ENCODE measurements around the gene TSSC4.
"Not testable (repeated sequence)": the region's sequence is repeated elsewhere in the genome, so short reads cannot be mapped to it uniquely, and the experiment has no call there.

The TSSC4 gene

DNA sequence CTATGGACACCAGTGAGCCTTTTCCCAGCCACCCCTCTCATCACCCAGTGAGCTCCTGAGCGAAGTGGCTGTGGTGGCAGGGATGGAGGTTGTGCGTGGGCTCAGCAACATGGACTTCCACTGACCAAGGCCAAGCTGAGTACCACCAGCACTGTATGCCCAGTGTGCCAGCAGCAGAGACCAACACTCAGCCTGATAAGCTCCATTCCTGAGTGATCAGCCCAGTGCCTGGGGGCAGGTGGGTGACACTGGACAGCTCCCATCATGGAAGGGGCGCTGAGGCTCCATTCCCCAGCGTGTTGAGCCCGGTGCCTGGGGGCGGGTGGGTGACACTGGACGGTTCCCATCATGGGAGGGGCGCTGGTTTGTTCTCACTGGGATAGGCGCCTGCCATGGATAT lies 41.0 kb upstream of the TSSC4 start:
- no peak for DNase-seq (ENCODE audit: low read depth)
- no peak overlapping the region for H3K4me3 ChIP-seq (ENCODE audit: low read length)
- TF ChIP-seq, protein P1, sequence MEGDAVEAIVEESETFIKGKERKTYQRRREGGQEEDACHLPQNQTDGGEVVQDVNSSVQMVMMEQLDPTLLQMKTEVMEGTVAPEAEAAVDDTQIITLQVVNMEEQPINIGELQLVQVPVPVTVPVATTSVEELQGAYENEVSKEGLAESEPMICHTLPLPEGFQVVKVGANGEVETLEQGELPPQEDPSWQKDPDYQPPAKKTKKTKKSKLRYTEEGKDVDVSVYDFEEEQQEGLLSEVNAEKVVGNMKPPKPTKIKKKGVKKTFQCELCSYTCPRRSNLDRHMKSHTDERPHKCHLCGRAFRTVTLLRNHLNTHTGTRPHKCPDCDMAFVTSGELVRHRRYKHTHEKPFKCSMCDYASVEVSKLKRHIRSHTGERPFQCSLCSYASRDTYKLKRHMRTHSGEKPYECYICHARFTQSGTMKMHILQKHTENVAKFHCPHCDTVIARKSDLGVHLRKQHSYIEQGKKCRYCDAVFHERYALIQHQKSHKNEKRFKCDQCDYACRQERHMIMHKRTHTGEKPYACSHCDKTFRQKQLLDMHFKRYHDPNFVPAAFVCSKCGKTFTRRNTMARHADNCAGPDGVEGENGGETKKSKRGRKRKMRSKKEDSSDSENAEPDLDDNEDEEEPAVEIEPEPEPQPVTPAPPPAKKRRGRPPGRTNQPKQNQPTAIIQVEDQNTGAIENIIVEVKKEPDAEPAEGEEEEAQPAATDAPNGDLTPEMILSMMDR (conservative IDR thresholded peaks at IDR 0.05; ENCODE audit: low read length): no peak

DNA sequence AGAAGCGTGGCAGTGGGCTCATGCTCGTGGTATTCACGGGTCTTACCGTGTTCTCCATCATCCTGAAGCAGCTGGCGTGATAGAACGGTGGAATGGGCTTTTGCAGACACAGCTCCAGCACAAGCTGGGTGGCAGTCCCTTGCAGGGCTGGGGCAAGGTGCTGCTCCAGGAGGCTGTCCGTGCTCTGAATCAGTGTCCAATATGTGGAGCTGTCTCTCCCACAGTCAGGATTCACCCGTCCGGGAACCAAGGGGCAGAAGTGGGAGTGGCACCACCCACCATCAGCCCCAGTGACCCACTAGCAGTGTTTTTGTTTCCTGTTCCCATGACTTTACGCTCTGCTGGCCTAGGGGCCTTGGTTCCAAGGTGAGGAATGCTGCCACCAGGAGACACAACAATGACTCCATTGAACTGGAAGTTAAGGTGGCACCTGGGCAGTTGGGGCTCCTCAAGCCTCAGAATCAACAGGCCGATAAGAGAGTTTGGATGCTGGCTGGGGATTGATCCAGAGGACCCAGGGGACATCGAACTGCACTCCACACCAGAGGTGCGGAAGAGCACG lies 40.4 kb upstream of the TSSC4 start:
- TF ChIP-seq, protein P1 (conservative IDR thresholded peaks at IDR 0.05; ENCODE audit: low read length): no peak
- no peak overlapping the region for H3K4me3 ChIP-seq (ENCODE audit: low read length)
- no peak for DNase-seq (ENCODE audit: low read depth)

DNA sequence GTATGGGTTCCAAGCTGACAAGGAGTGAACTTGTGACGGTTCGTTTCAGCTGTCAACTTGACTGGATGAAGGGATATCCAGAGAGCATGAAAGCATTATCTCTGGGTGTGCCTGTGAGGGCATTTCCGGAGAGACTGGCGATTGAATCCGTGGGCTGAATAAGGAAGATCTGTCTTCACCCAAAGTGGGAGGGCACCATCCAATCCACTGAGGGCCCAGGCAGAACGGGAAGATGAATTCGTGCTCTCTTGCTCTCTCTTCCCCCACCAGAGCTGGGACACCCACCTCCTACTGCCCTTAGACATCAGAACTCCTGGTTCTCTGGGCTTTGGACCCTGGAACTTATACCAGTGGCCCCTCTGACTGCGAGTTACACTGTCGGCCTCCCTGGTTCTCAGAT lies 39.0 kb upstream of the TSSC4 start:
- no peak overlapping the region for H3K4me3 ChIP-seq (ENCODE audit: low read length)
- DNase-seq (ENCODE audit: low read depth): no peak
- TF ChIP-seq, protein P1 (conservative IDR thresholded peaks at IDR 0.05; ENCODE audit: low read length): no peak

DNA sequence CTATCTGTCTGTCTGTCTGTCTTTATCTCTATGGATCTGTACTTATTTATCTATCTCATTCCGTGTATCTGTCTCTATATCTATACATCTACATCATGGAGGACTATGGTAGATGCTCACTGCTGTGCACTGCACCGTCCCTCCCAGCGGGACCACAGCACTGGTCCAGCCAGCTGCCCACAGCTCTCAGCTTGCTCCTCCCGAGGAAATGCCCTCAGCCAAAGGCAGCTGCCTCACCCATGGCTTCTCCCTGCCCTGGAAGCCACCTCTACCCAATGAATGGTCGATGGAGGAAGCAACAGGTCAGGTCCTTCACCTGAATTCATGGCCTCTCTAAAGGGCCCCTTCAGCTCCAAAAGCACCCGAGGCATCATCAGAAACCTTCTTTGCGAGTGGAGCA lies 38.1 kb upstream of the TSSC4 start:
- no peak overlapping the region for H3K4me3 ChIP-seq (ENCODE audit: low read length)
- TF ChIP-seq, protein P1 (conservative IDR thresholded peaks at IDR 0.05; ENCODE audit: low read length): no peak
- DNase-seq (ENCODE audit: low read depth): no peak

DNA sequence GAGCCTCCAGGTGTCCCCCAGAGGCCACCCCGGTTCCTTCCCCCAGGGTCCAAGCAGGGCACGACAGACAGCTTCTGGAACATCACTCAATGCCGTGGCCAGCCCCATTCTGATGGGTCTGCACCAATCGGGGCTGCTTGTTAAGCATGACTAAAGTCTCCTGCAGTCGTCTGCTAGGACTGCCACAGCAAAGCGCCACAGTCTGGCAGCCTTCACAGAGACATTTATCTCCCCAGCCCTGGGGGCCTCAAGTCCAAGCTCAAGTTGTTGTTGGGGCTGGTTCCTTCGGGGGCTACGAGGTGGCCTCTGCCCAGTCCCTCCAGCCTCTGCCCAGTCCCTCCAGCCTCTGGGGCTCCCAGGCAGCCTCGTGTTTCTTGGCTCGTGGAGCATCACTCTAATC lies 37.4 kb upstream of the TSSC4 start:
- DNase-seq (ENCODE audit: low read depth): no peak
- TF ChIP-seq, protein P1 (conservative IDR thresholded peaks at IDR 0.05; ENCODE audit: low read length): no peak
- H3K4me3 ChIP-seq (ENCODE audit: low read length): no peak overlapping the region

DNA sequence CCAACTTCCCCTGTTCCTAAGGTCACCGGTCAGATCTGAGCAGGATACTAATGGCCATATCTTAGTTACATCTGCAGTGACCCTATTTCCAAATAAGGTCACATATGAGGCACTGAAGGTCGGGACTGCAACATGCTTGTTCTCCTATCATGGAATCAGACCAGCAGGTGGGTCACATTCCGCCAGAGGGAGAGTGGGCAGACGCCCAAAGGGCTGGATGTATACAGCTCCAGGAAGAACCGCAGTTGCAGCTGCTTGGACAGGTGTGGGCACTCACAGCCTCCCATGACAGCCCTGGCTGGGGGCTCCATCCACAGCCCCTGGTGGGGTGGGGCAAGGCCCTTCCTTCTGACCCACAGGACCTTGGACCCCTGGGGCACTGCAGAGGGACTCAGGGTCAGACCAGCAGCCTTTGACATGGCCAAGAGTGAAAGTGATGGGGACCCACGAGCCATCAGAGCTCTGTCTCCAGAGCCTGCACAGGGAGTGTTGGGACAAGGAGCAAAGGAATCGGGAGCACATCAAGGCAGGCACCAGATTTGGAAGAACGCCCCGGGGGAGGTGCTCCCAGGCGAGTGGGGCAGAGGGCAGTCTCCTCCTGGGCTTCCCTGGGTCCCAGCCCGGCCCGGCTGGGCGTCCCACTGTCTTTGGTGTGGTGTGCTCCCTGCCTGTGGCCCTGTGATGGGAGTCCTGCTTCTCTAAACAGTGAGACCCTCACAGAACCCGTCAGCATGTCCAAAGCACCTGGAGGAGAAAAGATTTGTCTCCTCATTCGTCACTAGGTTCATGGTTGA lies 36.8 kb upstream of the TSSC4 start:
- no peak for DNase-seq (ENCODE audit: low read depth)

DNA sequence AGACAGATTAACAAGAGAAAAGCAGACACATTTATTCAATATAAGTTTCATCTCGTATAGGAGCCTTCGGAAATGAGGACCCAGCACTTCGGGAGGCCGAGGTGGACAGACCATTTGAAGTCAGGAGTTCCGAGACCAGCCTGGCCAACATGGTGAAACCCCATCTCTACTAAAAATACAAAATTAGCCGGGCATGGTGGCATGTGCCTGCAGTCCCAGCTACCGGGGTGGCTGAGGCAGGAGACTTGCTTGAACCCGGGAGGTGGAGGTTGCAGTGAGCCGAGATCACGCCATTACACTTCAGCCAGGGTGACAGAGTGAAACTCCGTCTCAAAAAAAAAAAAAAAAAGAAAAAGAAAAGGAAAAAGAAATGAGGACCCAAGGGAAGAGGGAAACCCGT lies 36.2 kb upstream of the TSSC4 start:
- not testable (repeated sequence) for DNase-seq (ENCODE audit: low read depth); H3K4me3 ChIP-seq (ENCODE audit: low read length)

More for the DNA sequence above, 36.8 kb upstream of the TSSC4 start:
- no peak overlapping the region for H3K4me3 ChIP-seq (ENCODE audit: low read length)
- TF ChIP-seq, protein P1 (conservative IDR thresholded peaks at IDR 0.05; ENCODE audit: low read length): no peak

Data from AG10803 (cell line).